ENCODE results near the gene ATP6V1E1. TPM values are rescaled to one million over a fixed set of nuclear protein-coding genes. Genes with fewer than 3 reads are reported as not detected.

ATP6V1E1 gene
- total and polyA plus RNA-seq, 10 of the 15 experiments (the other 5 are each of a cell fraction or from before 2014, with no cell fraction given) = 66.7 to 128 (median 87.9) TPM

GRCh38 chr22:17628406-17629172, at the start of gene ATP6V1E1 (continued):
- TF ChIP-seq BCL3 (IDR thresholded peaks at IDR 0.05; ENCODE audit: borderline replicate concordance, insufficient read depth, low read depth, low read length, poor library complexity, severe bottlenecking) (no peak), NBN (IDR thresholded peaks at IDR 0.05) (peak; percentile 65; the same call in 1 of the 2 replicates), CHD4 (IDR thresholded peaks at IDR 0.05) (no peak), TAF1 (IDR thresholded peaks at IDR 0.05; ENCODE audit: borderline replicate concordance, low read depth, low read length) (peak; percentile 68; the same call in 1 of the 2 replicates), SMC3 (IDR thresholded peaks at IDR 0.05; ENCODE audit: borderline replicate concordance, low read length) (no peak), SREBF2 (IDR thresholded peaks at IDR 0.05; ENCODE audit: low read length) (no peak), HSF1 (IDR thresholded peaks at IDR 0.05; ENCODE audit: low read depth, low read length) (no peak), HDAC2 (IDR thresholded peaks at IDR 0.05) (no peak), NFYB (IDR thresholded peaks at IDR 0.05; ENCODE audit: insufficient read depth, low read depth, low read length) (peak; percentile 94), YBX1 (IDR thresholded peaks at IDR 0.05) (no peak), MXI1 (IDR thresholded peaks at IDR 0.05; ENCODE audit: low read depth, low read length) (peak; percentile 67; the same call in 1 of the 2 replicates), HDAC6 (IDR thresholded peaks at IDR 0.05; ENCODE audit: unreplicated experiment) (peak; percentile 22), RB1 (IDR thresholded peaks at IDR 0.05; ENCODE audit: borderline replicate concordance) (peak; percentile 16; the same call in 1 of the 2 replicates), RBBP5 (conservative IDR thresholded peaks at IDR 0.05) (no peak), PML (IDR thresholded peaks at IDR 0.05; ENCODE audit: low read length) (peak; percentile 73; the same call in 1 of the 2 replicates), ATF3 (IDR thresholded peaks at IDR 0.05; ENCODE audit: borderline replicate concordance, extremely low read depth, low read depth, low read length) (peak; percentile 85; the same call in 1 of the 2 replicates), SP1 (IDR thresholded peaks at IDR 0.05; ENCODE audit: low read depth, low read length) (peak; percentile 83), MEF2A (IDR thresholded peaks at IDR 0.05; ENCODE audit: insufficient read depth, low read depth, low read length) (no peak), STAT1 (conservative IDR thresholded peaks at IDR 0.05) (0 out of 2 replicates have a peak, but pooled peaks have one; percentile 11), MAX (IDR thresholded peaks at IDR 0.05; ENCODE audit: low read depth, low read length) (no peak), EP300 (IDR thresholded peaks at IDR 0.05; ENCODE audit: borderline replicate concordance in 1 of 2, control insufficient read depth in 1 of 2, low read depth in 2 of 2, low read length in 2 of 2) (no peak), TBL1XR1 (IDR thresholded peaks at IDR 0.05; ENCODE audit: low read depth, low read length) (no peak), IRF3 (IDR thresholded peaks at IDR 0.05) (no peak)

Measured in GM12878 (cell line).